NCI-H526 treated with DMSO at 0.1 percent for 48 hours (cell line): ENCODE results near the gene CDH8.

Experiments
- DNase-seq: peaks from one replicate; lab custom pipeline; 2025; lab: John Stamatoyannopoulos, UW

CDH8 gene

GRCh38 chr16:62029947-62030346 lies 6.3 kb downstream of the CDH8 start:
- no peak for DNase-seq

GRCh38 chr16:62022688-62023087 lies 13.6 kb downstream of the CDH8 start:
- no peak for DNase-seq

DNA sequence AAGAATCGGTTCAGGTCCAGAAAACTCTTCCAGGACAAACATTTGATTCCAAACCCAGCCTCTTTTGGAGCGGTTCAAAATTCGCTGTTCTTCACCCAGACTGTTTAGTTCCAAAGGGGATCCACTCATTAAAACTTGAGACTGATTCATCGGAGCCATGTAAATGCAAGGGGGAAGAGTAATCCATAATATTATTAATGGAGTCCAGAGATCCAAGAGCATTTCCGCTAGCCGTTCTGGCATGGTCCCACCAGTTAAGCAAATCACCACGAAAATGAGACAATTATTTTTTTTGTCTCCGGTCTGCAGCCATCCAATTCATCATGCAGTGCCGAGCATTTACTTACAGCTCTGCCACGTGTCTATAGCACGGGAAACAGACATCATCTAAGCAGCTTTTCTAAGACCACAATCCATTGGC lies 15.1 kb downstream of the CDH8 start:
- DNase-seq = no peak

DNA sequence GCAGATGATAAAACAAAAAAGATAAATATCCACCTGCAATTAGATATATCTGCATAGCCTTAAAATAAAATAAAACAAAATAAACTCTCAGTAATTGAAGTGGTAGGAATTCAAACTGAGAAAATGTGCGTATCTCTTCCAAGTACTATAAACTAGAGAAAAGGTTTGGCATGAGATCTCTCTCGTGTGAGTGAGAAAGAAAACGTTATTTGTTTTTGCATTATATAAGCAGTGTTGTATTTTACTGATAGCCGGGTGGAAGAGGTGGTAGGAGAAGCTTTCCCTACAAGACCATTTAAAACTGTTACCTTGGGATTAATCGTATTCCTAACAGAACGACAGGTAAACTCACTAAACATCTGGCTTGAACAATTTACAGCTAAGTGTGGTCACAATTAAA lies 15.6 kb downstream of the CDH8 start:
- DNase-seq = no peak

DNA sequence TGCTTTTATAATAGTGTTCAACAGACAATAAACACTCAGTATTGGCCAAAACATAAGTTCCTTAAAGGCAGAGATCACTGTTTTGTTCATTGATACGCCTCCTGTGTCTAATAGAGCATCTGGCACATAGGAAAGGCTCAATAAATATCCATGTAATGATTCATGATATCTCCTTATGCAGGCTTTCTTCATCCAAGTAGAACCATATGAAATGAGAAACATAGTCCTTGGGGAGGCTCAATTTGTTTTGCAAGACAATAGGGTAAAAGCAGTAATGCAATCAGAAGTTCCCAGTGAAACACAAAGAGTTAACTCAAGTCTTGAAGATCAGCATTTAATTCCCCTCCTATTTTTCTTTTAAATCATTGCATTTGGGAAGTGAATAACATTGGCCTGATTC lies 16.4 kb downstream of the CDH8 start:
- DNase-seq = no peak

GRCh38 chr16:62018301-62019060 lies 17.8 kb downstream of the CDH8 start:
- no peak for DNase-seq

DNA sequence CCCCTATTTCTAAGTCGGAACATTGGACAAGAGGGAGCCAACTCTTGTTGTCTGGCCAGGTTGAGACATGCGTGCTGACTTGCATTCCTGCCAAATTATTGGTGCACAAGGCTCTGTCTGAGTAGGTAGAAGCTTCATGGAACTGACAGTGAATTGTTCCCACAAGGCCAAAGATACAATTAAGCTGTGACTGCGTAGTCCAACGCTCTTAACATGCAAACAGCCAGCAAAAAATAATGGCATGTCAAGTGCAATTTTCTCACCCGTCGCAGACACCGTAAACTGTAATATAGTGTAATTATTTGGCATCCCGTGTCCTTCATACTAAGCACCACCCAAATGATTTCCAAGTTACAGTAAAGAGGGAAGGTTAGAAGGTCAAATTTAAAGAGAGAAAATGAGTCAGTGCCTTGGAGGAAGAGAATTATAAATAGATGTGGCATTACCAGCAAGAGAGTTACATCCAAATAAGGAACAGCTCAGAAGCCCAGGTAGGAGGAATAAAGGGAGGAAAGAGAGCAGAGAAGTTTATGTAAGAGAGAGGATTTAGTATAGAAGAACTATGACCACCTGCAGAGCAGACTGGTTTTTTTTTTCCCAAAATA lies 21.8 kb downstream of the CDH8 start:
- DNase-seq = no peak

DNA sequence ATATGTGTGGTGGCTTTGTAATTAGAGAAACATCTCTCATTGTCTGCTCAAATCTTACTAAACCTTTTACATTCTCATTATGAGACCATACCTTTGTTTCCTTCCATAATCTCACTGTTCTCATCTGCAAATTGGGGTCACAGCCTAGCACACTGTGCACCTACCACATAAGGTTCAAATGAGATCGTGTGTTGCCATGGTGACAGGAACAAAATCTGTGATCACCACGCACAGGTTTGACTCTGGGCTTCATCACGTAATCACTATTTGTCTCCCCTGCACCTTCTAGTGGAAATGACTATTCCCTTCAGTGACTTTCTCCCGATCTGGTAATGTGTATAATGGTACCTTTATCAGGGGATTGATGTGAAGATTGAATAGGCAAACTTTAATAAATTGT lies 26.1 kb downstream of the CDH8 start:
- no peak for DNase-seq

DNA sequence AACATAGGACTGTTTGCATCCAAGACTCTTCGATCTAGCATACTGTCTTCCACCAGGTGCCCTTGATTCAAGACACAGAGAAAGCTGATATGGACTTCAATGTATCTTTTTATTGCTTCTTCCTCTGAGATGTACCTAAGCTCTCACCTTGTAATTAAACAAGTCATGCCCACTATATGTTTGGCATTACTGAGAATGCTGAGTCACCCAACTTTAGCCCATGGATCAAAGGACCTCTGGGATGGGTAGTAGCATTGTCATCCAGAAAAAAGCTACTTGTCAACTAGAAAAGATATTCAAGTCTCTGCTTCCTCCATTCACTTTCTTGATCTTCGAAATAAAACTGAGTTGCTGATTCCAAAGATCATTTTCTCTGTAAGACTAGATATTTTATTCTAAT lies 37.8 kb downstream of the CDH8 start:
- no peak for DNase-seq

DNA sequence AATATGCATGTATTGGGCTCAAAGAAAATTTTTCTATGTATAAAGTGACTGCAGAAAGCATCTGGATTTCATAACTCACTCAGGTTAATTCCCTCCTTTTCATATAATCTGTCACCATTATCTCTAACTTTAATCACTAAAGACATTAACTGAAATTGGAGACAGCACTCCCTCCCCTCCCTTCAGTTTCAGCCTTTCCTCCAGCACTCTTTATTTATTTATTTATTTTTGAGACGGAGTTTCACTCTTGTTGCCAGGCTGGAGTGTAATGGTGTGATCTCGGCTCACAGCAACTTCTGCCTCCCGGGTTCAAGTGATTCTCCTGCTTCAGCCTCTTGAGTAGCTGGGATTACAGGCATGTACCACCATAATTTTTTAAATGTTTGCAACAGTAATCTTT lies 43.1 kb downstream of the CDH8 start:
- no peak for DNase-seq

DNA sequence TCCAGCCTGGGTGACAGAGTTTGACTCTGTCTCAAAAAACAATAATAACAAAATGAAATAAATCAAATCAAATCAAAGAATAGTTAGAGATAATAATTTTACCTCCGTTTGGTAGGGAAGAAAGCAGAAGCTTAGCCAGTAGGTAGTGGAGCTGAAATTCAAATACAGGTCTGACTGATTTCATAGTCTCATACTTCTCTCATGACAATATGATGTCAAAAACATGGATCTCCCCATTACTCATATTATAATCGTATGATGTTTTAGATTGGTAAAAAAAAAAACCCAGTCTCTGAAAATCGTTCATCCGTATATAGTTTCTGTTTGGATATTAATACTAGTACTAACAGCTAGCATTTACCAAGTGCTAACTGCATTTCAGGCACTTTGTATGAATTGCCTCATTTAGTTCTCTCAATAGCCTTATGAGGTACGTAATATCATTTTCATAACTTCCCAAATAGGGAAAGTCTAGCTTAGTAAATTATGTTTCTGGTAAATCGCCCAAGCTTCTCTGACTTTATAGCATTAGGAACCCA lies 48.7 kb downstream of the CDH8 start:
- DNase-seq = no peak

GRCh38 chr16:61969077-61969382 lies 67.2 kb downstream of the CDH8 start:
- no peak for DNase-seq

- no peak for DNase-seq
Observed at GRCh38 chr16:61968242-61969076, 67.8 kb downstream of the CDH8 start.

- DNase-seq = no peak
Observed at GRCh38 chr16:61957075-61957855, 79.0 kb downstream of the CDH8 start.

DNA sequence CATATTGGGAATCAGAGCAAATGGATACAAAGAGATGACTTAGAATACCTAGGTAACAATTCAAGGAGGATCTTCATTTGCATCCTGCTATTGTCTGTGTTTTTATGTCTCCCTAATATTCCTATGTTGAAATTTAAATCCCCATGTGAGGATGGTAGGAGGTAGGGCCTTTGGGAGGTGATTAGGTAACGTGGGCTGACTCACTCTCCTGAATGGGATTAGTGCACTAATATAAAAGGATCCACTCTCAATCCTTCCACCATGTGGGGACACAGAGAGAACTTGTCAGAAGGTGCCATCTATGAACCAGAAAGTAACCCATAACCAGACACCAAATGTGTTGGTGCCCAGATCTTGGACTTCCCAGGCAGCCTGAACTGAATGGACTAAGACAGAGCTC lies 83.4 kb downstream of the CDH8 start:
- DNase-seq = no peak

DNA sequence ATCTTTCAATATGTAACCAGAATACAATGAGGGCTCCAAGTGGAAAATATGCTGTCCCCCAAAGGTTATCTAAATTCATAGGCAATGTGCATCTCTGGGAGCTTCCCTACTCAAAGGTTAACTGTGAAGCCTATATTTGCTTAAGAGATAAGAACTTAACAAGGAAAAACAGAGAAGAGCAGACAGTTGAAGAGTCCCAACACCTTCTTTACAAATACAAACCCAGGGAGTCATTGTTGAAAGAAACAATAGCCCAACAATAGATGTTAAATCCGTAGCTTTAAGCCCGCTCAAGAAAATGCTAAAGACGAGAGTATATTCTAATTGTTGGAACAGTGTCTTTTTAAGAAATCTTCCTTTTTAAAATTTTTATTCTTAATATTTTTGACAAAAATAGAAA lies 87.8 kb downstream of the CDH8 start:
- no peak for DNase-seq

DNA sequence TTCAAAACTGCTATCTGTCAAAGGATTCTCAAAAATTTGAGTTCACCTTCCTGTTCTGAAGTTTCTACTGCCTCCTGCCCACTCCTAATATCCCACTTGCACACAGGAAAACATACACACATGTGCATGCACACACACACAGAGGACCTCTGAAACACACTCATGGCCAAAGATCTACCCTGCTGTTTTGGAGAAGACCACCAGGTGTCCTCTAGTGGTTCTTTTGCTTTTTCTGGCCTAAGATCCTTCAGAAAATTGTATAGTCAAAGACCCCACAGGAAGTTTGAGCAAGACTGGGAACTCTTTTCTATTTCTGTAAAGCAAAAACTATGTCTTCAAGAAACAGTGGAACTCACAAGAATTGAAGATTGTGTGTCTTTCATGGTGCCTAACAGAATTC lies 90.2 kb downstream of the CDH8 start:
- no peak for DNase-seq

GRCh38 chr16:61945511-61945910 lies 90.7 kb downstream of the CDH8 start:
- DNase-seq = no peak

DNA sequence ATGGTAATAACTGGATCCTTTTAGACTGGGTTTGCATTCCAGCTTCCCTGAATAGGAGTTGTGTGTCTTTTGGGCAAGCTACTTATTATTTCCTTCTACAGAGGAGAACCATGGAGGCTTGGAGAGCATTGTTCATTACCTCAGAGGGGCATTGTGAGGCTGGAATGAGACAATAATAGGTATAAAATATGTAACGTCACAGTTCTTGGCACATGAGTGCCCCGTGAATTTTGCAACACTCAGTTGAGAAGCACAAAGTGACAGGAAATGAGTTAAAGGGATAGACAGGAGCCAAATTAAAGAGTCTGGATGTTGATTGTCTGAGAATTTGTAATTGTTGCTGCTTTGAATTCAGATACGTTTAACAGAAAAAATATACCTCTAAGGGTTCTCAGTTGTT lies 92.2 kb downstream of the CDH8 start:
- DNase-seq = no peak

- no peak for DNase-seq
Observed at GRCh38 chr16:61940611-61941010, 95.6 kb downstream of the CDH8 start.

- no peak for DNase-seq
Observed at GRCh38 chr16:61937646-61938045, 98.6 kb downstream of the CDH8 start.

- DNase-seq = no peak
Observed at GRCh38 chr16:61936522-61936921, 99.7 kb downstream of the CDH8 start.
